ENCODE data around the gene NXN.

The NXN gene

GRCh38 chr17:1012823-1013728 lies 33.5 kb upstream of the NXN start:
- TF ChIP-seq POLR2A (IDR thresholded peaks at IDR 0.05; ENCODE audit: low read depth, low read length): no peak
- TF ChIP-seq TAF1 (IDR thresholded peaks at IDR 0.05; ENCODE audit: borderline replicate concordance, low read depth, low read length): no peak
- TF ChIP-seq POLR2AphosphoS5 (IDR thresholded peaks at IDR 0.05; ENCODE audit: low read depth, low read length): no peak
- DNase-seq (ENCODE audit: insufficient read length): no peak
- no peak for FAIRE-seq

GRCh38 chr17:1011760-1012735 lies 32.5 kb upstream of the NXN start:
- FAIRE-seq: no peak
- no peak for TF ChIP-seq TAF1 (IDR thresholded peaks at IDR 0.05; ENCODE audit: borderline replicate concordance, low read depth, low read length)
- TF ChIP-seq POLR2AphosphoS5 (IDR thresholded peaks at IDR 0.05; ENCODE audit: low read depth, low read length): no peak
- TF ChIP-seq POLR2A (IDR thresholded peaks at IDR 0.05; ENCODE audit: low read depth, low read length): no peak

GRCh38 chr17:1011138-1011537 lies 31.6 kb upstream of the NXN start:
- TF ChIP-seq POLR2AphosphoS5 (IDR thresholded peaks at IDR 0.05; ENCODE audit: low read depth, low read length) (no peak), TAF1 (IDR thresholded peaks at IDR 0.05; ENCODE audit: borderline replicate concordance, low read depth, low read length) (no peak), POLR2A (IDR thresholded peaks at IDR 0.05; ENCODE audit: low read depth, low read length) (no peak)
- DNase-seq (ENCODE audit: insufficient read length): no peak
- no peak for FAIRE-seq

More at GRCh38 chr17:1011760-1012735, 32.5 kb upstream of the NXN start:
- no peak for DNase-seq (ENCODE audit: insufficient read length)

- TF ChIP-seq POLR2A (IDR thresholded peaks at IDR 0.05; ENCODE audit: low read depth, low read length) (no peak), TAF1 (IDR thresholded peaks at IDR 0.05; ENCODE audit: borderline replicate concordance, low read depth, low read length) (no peak), POLR2AphosphoS5 (IDR thresholded peaks at IDR 0.05; ENCODE audit: low read depth, low read length) (no peak)
- FAIRE-seq (no peak), DNase-seq (ENCODE audit: insufficient read length) (no peak)
Measured at GRCh38 chr17:1010586-1010985, 31.0 kb upstream of the NXN start.

GRCh38 chr17:1010086-1010450 lies 30.5 kb upstream of the NXN start:
- FAIRE-seq (no peak), DNase-seq (ENCODE audit: insufficient read length) (no peak)
- TF ChIP-seq POLR2A (IDR thresholded peaks at IDR 0.05; ENCODE audit: low read depth, low read length): no peak
- no peak for TF ChIP-seq POLR2AphosphoS5 (IDR thresholded peaks at IDR 0.05; ENCODE audit: low read depth, low read length)
- TF ChIP-seq TAF1 (IDR thresholded peaks at IDR 0.05; ENCODE audit: borderline replicate concordance, low read depth, low read length): no peak

GRCh38 chr17:1009229-1010085 lies 29.9 kb upstream of the NXN start:
- FAIRE-seq (no peak), DNase-seq (ENCODE audit: insufficient read length) (no peak)
- TF ChIP-seq POLR2A (IDR thresholded peaks at IDR 0.05; ENCODE audit: low read depth, low read length): no peak
- no peak for TF ChIP-seq TAF1 (IDR thresholded peaks at IDR 0.05; ENCODE audit: borderline replicate concordance, low read depth, low read length)
- TF ChIP-seq POLR2AphosphoS5 (IDR thresholded peaks at IDR 0.05; ENCODE audit: low read depth, low read length): no peak

GRCh38 chr17:1008008-1008761 lies 28.6 kb upstream of the NXN start:
- DNase-seq (ENCODE audit: insufficient read length) (no peak), FAIRE-seq (no peak)
- TF ChIP-seq TAF1 (IDR thresholded peaks at IDR 0.05; ENCODE audit: borderline replicate concordance, low read depth, low read length) (no peak), POLR2AphosphoS5 (IDR thresholded peaks at IDR 0.05; ENCODE audit: low read depth, low read length) (no peak), POLR2A (IDR thresholded peaks at IDR 0.05; ENCODE audit: low read depth, low read length) (no peak)

GRCh38 chr17:1007310-1008007 lies 27.9 kb upstream of the NXN start:
- TF ChIP-seq TAF1 (IDR thresholded peaks at IDR 0.05; ENCODE audit: borderline replicate concordance, low read depth, low read length): no peak
- FAIRE-seq: no peak

GRCh38 chr17:1006054-1006453 lies 26.5 kb upstream of the NXN start:
- no peak for DNase-seq (ENCODE audit: insufficient read length)
- no peak for FAIRE-seq
- TF ChIP-seq TAF1 (IDR thresholded peaks at IDR 0.05; ENCODE audit: borderline replicate concordance, low read depth, low read length) (no peak), POLR2A (IDR thresholded peaks at IDR 0.05; ENCODE audit: low read depth, low read length) (no peak), POLR2AphosphoS5 (IDR thresholded peaks at IDR 0.05; ENCODE audit: low read depth, low read length) (no peak)

More at GRCh38 chr17:1007310-1008007, 27.9 kb upstream of the NXN start:
- DNase-seq (ENCODE audit: insufficient read length): no peak
